Measurements from ENCODE around the gene ZNF799.

GRCh38 chr19:12440541-12441316, 39.7 kb upstream of the ZNF799 start, which contains the start of gene ZNF443:
- TF ChIP-seq EZH2 (IDR thresholded peaks at IDR 0.05) (no peak), CTCF (IDR thresholded peaks at IDR 0.05 in 2 of 3, conservative IDR thresholded peaks at IDR 0.05 in 1 of 3; ENCODE audit: borderline replicate concordance in 1 of 3, insufficient read depth in 1 of 3, low read depth in 2 of 3, low read length in 2 of 3) (no peak), EZH2phosphoT487 (IDR thresholded peaks at IDR 0.05; ENCODE audit: borderline replicate concordance) (no peak)

Measured in HCT116 (cell line).